Measurements from ENCODE around the gene TYRP1.

Gene TYRP1

DNA sequence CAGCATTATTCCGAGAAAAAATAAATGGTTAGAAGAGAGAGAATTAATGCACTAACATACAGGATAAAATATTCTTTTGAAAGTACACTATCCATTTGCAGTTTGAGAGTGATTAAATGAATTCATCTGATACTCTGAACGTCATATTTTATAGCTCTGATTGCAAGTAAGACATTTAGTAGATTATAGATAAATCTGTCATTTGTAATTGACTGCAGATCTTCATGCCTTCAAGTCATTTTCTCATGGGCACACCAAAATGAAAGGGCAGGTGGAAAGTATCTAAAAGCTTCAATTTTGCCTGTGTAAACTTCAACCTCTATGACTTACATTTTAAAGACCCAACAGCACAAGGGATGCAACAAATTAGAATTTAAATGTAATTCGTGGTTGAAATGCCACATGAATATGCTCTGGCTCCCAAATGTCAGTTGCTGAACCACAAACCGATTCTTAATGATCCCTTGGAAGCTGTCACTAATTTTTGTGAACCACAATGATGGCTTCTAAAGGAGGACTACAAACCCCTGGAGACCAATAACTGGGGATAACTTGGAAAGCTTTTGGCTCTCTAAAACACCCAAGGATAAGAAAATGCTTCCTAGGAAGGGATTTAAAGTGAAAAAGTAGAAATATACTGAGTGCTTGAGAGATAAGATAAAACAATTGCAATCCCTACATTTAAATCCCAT is 3.9 kb downstream of the TYRP1 start:
- no peak for DNase-seq (ENCODE audit: low read depth)

DNA sequence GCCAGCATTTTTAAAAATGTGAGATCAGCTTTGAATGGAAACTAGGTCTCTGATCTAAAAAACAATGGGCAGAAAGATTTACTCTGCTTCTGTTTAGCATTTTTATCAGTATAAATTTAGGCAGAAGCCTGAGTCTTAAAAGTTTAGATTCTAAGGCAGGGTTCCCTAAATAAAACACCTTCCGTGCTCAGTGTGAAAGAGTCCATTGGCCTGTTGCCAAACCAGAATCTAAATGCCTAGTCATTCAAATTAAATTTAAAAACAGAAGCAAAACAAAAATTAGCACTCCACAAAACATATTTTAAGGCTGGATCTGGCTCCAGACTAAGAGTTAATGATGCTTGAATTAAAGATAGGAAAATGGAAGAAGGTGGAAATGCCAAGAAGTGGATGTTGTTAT is 4.5 kb downstream of the TYRP1 start:
- DNase-seq (ENCODE audit: low read depth) = no peak

DNA sequence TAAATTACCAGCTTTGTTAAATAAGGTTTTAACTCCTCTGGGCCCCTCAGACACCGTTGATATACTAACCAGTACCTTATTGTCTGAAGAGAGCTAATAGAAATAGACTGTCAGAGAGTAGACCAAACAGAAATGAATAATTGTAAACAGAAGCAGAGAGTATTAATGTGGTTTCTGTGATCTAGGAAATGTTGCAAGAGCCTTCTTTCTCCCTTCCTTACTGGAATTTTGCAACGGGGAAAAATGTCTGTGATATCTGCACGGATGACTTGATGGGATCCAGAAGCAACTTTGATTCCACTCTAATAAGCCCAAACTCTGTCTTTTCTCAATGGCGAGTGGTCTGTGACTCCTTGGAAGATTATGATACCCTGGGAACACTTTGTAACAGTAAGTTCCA is 5.1 kb downstream of the TYRP1 start:
- no peak for DNase-seq (ENCODE audit: low read depth)

DNA sequence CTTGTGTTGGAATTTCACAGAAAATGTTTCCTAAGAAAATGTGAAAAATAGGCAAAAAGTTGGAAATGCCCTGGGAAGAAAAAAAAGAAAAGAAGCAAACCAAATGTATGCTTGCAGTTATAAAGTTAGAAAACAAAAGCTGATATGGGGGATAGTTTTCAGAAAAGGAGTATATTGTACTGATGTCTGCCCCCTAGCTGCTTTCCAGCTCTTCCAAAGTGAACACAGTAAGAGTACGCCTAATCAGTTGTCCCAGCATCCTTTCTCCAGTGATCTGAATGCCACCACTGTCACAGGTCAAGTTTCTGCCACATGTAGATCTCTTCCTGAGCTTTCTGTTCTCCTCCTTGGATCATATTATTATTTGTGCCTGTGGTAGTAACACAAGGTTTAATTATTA is 5.8 kb downstream of the TYRP1 start:
- no peak for DNase-seq (ENCODE audit: low read depth)

DNA sequence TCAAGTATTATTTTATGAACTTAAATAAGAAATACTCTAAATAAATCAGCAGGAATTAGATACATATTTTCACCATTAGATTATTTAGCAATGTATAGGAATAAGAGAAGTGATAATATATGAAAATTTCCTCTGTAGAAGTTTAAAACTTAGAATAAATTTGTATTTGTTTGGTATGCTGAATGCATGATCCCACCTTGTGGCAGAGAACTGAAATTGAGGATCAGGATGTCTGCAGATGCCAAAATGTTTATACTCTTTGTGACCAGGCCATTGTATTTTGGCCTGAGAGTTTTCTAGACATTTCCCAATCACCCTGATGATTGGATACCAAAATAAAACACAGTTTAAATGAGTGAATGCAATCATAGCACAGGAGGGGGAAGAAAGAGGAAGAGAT is 6.3 kb downstream of the TYRP1 start:
- no peak for DNase-seq (ENCODE audit: low read depth)

DNA sequence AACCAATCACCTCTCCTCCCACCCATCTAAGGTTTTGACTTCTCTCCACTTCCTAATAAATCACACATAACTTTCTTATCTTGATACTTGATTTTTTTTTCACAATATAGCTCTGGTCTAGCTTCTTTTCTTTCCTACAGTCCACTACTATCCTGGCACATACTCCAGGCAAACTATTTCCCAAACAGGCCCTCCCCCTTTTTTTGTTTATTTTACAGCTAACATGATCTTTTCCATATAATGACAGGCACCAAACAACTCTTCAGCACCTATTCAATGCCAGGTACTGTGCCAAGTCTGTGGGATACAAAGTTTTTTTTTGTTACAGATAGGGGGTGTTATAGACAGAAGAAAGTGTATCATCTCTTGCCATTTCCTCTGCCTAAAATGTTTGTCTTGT is 7.9 kb downstream of the TYRP1 start:
- DNase-seq (ENCODE audit: low read depth) = no peak

DNA sequence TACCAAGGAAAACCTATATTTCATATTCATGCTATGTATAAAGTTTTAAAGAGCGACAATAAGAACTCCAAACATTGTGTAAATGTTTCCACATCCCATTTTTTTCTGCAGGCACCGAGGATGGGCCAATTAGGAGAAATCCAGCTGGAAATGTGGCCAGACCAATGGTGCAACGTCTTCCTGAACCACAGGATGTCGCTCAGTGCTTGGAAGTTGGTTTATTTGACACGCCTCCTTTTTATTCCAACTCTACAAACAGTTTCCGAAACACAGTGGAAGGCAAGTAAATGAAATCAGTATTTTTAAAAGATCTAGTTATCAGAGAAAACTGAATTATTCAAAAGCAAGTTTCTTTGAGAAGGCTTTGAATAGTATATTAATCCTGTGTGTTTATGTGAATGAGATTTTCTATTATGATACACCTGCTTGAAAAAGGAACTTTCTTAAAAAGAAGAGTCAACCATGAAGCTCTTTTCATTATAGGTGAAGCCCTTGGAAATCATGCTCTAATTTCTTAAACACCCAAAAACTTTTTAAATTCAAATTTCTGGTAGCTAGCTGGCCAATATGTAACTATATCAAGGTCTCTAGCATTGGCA is 9.1 kb downstream of the TYRP1 start:
- DNase-seq (ENCODE audit: low read depth) = no peak

DNA sequence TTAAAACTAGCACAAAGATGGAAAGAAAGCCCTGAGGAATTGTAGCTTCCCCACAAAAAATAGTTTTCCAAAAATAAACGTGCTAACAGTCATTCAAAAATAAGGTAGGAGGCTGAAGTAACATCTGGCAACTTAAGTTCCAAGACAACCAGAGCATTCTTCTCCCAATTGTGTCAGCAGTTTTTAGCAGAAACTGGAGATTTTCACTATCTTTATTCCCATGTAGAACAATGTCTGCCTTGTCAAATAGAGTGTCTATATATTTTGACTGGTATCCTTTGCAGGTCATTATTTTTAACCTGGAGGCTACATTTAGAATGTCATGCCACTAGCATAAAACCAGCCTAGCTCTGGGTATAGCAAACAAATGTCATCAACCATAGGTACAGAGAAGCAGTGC is 10.8 kb downstream of the TYRP1 start:
- no peak for DNase-seq (ENCODE audit: low read depth)

DNA sequence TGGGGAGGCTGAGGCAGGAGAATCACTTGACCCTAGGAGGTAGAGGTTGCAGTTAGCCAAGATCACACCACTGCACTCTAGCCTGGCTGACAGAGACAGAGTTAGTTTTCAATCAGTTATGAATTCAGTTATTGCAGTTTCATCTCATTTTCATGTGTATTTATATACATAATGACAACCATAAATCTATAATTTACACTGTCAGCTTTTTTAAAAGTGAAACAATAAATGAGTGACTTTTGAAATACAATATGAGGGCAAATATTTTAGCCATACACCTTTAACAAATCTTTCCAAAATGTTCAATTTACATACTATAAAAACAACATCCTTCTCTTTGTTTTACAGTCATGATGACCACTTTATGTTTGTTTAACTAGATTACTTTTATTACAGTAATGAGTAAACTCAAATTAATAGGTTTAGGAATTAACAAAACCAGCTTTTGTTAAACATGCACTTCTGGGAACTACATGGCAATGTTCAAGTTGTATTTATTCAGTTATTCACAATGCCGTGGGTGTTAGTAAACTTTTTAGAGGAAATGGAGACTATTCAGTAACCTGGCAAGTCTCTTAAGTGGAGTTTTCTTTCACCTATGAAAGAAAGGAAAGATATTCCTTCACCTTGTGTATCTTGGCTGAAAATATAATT is 12.7 kb downstream of the TYRP1 start:
- no peak for DNase-seq (ENCODE audit: low read depth)

DNA sequence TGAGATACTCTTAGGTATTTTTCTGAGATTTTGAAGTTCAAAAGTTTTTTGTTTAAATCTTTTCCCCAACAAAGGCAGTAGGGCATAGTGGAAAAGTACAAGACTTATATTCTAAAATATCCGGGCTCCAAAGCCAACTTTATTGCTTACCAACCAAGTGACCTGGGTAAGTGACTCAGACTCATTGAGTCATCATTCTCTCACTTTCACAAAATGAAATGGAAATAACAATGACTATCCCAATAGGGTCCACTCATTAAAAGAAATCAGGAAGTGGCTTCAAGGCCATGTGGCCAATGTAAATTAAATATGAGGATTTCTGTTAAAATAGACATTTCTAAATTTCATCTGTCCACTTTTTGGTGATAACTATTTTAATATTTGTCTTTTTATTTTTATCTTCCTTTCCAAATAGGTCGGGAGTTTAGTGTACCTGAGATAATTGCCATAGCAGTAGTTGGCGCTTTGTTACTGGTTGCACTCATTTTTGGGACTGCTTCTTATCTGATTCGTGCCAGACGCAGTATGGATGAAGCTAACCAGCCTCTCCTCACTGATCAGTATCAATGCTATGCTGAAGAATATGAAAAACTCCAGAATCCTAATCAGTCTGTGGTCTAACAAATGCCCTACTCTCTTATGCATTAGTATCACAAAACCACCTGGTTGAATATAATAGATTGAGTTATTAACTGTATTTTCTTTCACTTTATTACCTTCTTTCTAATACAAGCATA is 15.5 kb downstream of the TYRP1 start:
- DNase-seq (ENCODE audit: low read depth) = no peak

DNA sequence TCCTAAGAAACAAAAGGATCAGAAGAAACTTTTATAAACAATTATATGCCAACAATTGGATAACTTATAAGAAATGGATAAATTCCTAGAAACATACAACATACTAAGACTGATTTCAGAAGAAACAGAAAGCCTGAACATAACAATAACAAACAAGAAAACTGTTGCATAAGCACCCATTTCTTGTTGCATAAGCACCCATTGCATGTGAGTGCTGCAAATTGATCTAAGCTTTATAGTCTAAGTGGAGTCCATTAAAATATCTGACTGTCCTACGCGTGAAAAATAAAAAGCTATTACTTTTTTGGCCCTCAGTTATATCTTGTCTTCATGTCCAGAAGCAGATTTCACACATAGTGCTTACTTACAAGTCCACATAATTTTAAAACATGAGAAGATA is 19.3 kb downstream of the TYRP1 start:
- DNase-seq (ENCODE audit: low read depth) = no peak

DNA sequence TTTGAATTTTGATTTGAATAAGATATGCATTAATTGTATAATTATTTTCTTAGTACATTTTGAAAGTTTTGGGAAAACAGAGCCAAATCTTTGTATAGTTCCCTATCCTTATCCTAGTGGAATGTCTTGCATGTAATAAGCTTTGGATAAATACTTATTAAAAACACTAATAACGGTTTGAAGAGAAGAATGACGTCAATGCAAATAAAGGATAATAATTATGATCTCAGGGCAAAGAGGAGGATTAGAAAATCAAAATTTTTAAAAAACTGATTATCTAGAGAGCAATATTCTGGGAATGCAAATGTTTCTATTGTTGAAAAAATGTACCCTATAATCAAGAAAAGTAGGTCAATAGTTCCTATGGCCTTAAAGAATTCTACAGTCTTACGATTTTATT is 22.1 kb downstream of the TYRP1 start:
- no peak for DNase-seq (ENCODE audit: low read depth)

DNA sequence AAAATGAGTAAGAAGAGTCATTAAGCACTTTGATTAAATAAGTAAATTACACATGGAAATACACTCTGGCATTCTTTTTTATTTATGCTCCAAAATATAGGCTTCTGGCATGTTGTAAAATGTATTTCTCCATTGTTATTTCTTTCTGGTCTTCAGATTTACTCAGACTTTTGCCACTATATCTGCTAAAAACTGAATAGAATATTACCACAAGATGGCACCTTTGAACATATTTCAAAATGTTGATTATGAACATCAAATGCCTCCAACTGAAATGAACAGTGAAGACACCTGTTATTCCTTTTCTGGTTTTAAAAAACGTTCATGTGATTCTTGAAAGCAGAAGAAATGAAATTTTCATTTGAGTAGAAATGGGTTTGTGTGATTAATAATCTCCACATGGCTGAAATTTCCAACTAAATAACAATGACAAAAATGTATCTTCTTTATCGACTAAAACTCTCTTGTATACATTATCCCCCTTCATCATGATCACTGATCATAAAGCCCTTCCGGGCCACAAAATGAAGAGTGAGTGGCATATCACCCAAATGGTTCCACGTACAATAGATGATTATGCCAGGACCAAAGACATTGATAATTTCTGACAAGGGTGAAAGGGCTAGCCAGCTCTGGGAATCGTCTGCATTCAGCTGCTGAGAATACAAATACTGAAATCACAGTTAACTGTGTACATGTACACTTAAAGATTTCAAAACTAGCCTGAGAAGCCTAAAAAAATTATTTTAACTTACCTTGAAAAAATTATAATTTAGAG is 23.8 kb downstream of the TYRP1 start:
- no peak for DNase-seq (ENCODE audit: low read depth)

DNA sequence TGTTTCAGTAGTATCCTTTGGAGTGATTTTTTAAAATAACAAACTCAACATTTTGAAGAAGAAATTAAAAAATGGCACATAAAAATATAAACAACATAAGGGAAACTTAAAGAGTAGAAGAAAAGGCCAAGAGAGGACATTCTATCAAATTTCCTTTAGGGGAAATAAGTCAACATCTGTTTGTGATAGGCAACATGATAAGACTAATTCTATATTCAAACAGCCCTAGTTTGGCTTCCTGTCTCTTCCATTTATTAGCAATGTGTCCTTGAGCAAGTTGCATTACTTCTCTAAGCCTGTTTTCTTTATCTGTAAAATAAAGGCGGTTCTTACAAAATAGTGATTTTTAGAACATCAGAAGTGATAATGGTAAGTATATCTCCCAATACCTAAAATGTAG is 24.7 kb downstream of the TYRP1 start:
- DNase-seq (ENCODE audit: low read depth) = no peak

DNA sequence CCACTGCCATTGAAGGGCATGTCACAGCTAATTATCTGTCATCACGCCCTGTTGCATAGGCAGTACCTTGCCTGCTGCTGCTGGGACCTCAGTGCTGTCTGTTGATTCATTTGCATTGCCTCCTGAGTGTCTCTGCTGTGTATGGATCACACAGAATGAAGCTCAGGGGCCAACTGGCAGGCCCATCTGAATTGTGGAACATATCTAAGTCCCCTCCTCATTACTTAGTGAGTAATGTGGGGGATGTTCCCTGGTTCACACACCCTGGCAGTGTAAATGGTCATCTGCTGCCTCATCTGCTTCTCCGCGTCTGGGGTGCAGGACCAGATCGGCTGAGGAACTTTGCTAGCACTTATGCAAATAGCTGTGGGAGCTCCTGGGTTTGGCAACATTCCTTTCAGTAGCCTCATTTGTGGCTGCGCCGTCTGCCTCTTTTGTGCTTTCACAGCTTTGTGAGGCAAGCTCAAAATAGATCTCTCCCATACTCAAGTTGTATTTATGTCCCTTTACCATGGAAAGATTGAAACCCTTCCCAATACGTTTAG is 25.4 kb downstream of the TYRP1 start:
- DNase-seq (ENCODE audit: low read depth) = no peak

DNA sequence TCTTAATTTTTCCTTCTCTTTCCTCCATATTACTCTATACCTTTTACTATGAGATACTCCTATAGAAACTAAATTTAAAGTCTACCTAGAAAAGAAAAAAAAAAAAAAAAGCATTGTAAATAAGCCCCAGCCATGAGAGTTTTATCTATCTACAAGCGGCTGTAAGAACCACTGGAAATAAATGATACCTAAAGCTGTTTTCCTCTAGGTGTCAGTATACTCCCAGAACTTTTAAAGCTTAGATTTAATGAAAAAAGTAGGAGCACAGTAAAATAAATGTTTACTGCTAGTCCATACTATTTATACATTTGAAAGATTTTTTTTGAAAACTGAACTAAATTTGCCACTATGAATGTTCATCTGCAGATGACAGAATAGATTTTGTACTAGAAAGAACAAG is 26.2 kb downstream of the TYRP1 start:
- no peak for DNase-seq (ENCODE audit: low read depth)

DNA sequence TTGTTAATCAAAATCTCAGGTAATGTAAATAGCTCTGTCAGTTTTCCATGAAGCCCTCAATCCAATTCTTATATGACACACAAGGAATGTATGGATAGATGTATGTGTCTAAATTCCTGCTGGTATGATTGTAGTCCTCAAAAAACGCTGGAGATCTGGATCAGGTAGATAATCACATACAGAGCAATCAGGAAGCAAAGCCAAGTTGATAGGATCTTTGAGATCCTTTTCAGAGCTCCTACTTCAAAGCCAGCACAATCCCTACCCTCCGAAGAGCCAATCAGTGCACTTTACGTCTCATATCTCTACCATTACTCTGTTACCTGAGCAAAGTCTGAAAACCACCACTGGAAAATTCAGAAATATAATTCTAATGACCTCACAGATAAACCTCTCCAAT is 27.4 kb downstream of the TYRP1 start:
- DNase-seq (ENCODE audit: low read depth) = no peak

DNA sequence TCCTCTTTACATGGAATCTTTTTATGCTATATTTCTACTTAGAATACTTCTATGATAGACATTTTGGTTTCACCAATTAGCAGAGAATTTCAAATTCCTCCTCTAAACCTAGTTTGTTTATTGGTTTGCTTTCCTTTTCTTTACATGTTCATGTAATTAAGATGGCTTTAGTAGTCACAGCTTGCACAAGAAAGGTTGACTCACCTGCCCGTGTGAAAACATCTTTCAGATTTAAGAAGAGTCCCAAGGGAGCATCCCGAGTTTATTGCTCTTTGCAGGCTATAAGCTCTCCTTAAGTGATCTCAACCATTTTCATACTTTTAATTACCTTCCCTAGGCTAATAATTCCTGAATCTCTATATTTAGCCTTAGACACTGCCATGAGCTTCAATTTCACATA is 28.9 kb downstream of the TYRP1 start:
- no peak for DNase-seq (ENCODE audit: low read depth)

DNA sequence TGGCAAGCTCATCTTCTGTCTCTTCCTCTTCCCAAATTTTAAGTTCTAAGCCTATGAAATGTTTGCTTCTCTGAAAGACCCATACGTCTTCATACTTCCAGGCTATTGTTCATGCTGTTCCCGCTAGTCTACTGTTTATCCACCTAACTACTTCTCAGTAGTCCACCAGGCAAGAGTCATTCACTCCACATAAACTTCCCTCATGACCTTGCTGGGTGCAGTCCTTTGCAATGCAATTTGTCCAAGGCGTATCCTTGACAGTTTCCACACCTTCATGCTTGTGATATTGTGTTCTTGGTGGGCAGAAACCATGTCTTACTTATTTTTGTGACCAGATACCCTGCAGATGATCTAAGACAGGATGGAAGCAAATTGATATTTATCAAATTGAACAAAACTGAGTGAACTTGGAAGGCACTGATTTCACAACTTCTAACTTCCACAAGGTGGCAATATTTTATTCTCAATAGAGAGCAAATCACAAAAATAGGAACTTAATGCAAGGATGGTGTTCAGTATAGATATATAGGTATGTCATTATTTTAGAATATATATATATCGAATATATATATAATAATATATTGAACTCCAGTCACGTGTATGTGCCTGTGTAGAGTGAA is 30.3 kb downstream of the TYRP1 start:
- no peak for DNase-seq (ENCODE audit: low read depth)

DNA sequence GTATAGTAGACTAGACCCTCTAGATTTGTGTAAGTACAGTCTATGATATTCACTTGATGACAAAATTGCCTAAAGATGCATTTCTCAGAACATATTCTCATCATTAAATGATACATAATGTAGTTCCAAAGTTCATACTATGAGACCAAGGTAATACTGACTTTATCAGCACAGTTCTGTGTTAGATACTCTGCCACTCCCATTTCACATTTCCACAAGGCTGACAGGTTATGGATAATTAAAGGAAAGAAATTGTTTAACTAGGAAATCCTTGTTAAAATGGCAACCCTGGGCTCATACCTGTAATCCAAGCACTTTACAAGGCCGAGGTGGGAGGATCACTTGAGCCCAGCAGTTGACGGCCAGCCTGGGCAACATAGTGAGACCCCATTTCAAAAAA is 33.6 kb downstream of the TYRP1 start:
- no peak for DNase-seq (ENCODE audit: low read depth)

DNA sequence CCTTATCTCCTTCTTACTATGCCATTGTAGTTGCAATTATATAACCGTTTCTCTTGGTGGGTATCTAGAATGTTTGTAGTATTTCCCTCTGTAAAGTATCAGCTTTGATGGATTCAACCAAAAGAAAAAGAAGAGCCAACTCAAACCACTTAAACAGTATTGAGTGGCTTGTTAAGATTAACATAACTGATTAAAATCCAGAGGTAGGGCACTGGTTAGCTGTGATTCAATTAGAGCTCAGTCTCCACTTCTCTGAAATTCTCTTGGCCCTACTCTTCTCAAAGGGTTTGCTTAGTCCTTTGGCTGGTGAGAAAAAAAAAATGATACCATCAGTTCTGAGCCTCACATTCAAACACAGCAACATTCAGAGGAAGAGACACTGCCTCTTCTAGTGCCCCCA is 37.0 kb downstream of the TYRP1 start:
- DNase-seq (ENCODE audit: low read depth) = no peak

DNA sequence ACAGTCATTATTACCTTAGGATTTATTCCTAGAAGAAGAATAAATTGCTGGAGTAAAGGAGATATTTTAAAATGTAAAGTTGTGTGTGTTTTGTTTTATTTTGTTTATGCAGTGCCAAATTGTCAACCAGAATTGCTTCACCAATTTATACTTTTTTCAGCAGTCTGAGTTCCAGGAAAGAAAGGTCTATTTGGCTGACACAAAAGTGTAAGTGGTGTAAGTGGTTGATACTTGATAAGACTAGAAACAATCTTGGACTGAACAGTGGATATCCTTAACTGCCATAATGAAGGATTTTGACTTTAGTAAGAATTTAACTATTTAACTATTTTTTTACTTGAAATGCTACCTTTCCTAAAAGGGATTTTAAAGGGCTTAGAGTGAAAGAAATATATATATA is 37.7 kb downstream of the TYRP1 start:
- no peak for DNase-seq (ENCODE audit: low read depth)

Data from activated T-cell treated with anti-CD3 and anti-CD28 coated beads for 1 hour (primary cell).